SU-DHL-6 (cell line): ENCODE data around the gene FUS.
"Not testable (repeated sequence)": the region's sequence is repeated elsewhere in the genome, so short reads cannot be mapped to it uniquely, and the experiment has no call there.

Experiments
- H2AFZ ChIP-seq: fragments of 200-600 bp; sonication (generic); 2 replicates; pipeline ENCODE4 v1.6.1; 2014; ENCODE audit warnings: low read depth, mild to moderate bottlenecking, moderate library complexity, mixed read lengths, antibody characterized with exemption, low read length; ENCODE audit not compliant: severe bottlenecking
- H3F3A ChIP-seq: fragments of 200-600 bp; shearing (Covaris generic); 2 replicates; pipeline ENCODE4 v1.6.0; 2016; ENCODE audit warnings: antibody characterized with exemption, mild to moderate bottlenecking; ENCODE audit not compliant: insufficient read depth
- H3K27ac ChIP-seq: fragments of 200-600 bp; sonication (generic); 2 replicates; pipeline ENCODE4 v1.5.1; 2016; ENCODE audit warnings: low read depth, mild to moderate bottlenecking, low read length, moderate library complexity, mixed read lengths
- H3K27me3 ChIP-seq: fragments of 200-600 bp; sonication (generic), shearing (Covaris generic); 2 replicates; pipeline ENCODE4 v1.6.0; 2014; ENCODE audit warnings: mild to moderate bottlenecking, low read length
- H3K36me3 ChIP-seq: fragments of 200-600 bp; sonication (generic); 2 replicates; pipeline ENCODE4 v1.6.1; 2014; ENCODE audit warnings: mild to moderate bottlenecking, low read length, mixed read lengths
- H3K4me2 ChIP-seq: fragments of 300-600, 200-600 bp; shearing (Covaris generic), sonication (generic); 2 replicates; pipeline ENCODE4 v1.6.0; 2014; ENCODE audit warnings: low read length, low read depth, mild to moderate bottlenecking; ENCODE audit not compliant: poor library complexity, severe bottlenecking
- H3K4me3 ChIP-seq: fragments of 200-600 bp; sonication (generic); 2 replicates; pipeline ENCODE4 v1.5.1; 2014; ENCODE audit warnings: antibody characterized with exemption, low read length, mild to moderate bottlenecking, mixed read lengths; ENCODE audit not compliant: insufficient read depth, poor library complexity, severe bottlenecking
- H3K79me2 ChIP-seq: fragments of 200-600 bp; sonication (generic); 2 replicates; pipeline ENCODE4 v1.6.1; 2014; ENCODE audit warnings: mild to moderate bottlenecking, low read length, moderate library complexity; ENCODE audit not compliant: insufficient read depth
- H3K9ac ChIP-seq: fragments of 200-600 bp; sonication (generic); 2 replicates; pipeline ENCODE4 v1.7.0; 2014; ENCODE audit warnings: mild to moderate bottlenecking, low read length
- H3K9me2 ChIP-seq: fragments of 200-600 bp; sonication (generic); replicated peaks from 2 replicates; pipeline ENCODE4 v1.6.1; 2014; ENCODE audit warnings: low read length; ENCODE audit not compliant: insufficient read depth
- H3K9me3 ChIP-seq: fragments of 200-600 bp; sonication (generic); 2 replicates; pipeline ENCODE4 v1.6.1; 2014; ENCODE audit warnings: low read length, mixed read lengths; ENCODE audit not compliant: insufficient read depth
- H4K20me1 ChIP-seq: fragments of 200-600 bp; sonication (generic); 2 replicates; pipeline ENCODE4 v1.6.1; 2014; ENCODE audit warnings: low read depth, mild to moderate bottlenecking, antibody characterized with exemption, low read length, moderate library complexity, mixed read lengths
- CTCF ChIP-seq: fragments of 200-600 bp; sonication (generic); IDR thresholded peaks from one replicate; pipeline ENCODE4 v1.5.1; 2017; ENCODE audit warnings: antibody characterized with exemption, mild to moderate bottlenecking, low read length, moderate library complexity; ENCODE audit not compliant: insufficient read depth, poor library complexity, severe bottlenecking
- EZH2phosphoT487 ChIP-seq: fragments of 200-600 bp; sonication (generic), shearing (Covaris generic); conservative IDR thresholded peaks from 2 replicates; pipeline ENCODE4 v1.6.1; 2018; ENCODE audit warnings: mild to moderate bottlenecking, antibody characterized with exemption, low read length, moderate library complexity, mixed read lengths

Gene FUS

GRCh38 chr16:31192856-31193642 is 13.1 kb downstream of the FUS start:
- H4K20me1 ChIP-seq, result peaks cover 45% of the 10 kb centered on the region; the same call in 1 of the 2 replicates
- H3K9ac ChIP-seq, result no peak overlapping the region
- no peak overlapping the region for H3K4me2 ChIP-seq
- TF ChIP-seq CTCF (no peak), EZH2phosphoT487 (no peak)
- peaks cover 79% of the 10 kb centered on the region for H3F3A ChIP-seq
- peaks cover 60% of the 10 kb centered on the region for H3K36me3 ChIP-seq
- no peak overlapping the region for H3K4me3 ChIP-seq
- H3K9me3 ChIP-seq, result no peaks in the 10 kb centered on the region
- H3K9me2 ChIP-seq, result no peaks in the 10 kb centered on the region
- H3K27ac ChIP-seq, result no peak overlapping the region
- H3K27me3 ChIP-seq, result no peaks in the 10 kb centered on the region
- H3K79me2 ChIP-seq, result peaks cover 17% of the 10 kb centered on the region
- no peak overlapping the region for H2AFZ ChIP-seq

- peaks cover 37% of the 10 kb centered on the region; the same call in 1 of the 2 replicates for H4K20me1 ChIP-seq
- H3K9ac ChIP-seq, result no peak overlapping the region
- H3F3A ChIP-seq, result peaks cover 79% of the 10 kb centered on the region
Observed at GRCh38 chr16:31193874-31194273, 13.9 kb downstream of the FUS start.

GRCh38 chr16:31194898-31195297 is 15.0 kb downstream of the FUS start:
- peaks cover 31% of the 10 kb centered on the region; the same call in 1 of the 2 replicates for H4K20me1 ChIP-seq
- no peak overlapping the region for H3K4me3 ChIP-seq
- no peak overlapping the region for H3K9ac ChIP-seq
- no peak overlapping the region for H3K4me2 ChIP-seq
- H3K27ac ChIP-seq, result no peak overlapping the region
- H3K9me2 ChIP-seq, result no peaks in the 10 kb centered on the region
- H3K36me3 ChIP-seq, result peaks cover 42% of the 10 kb centered on the region
- H2AFZ ChIP-seq, result no peak overlapping the region
- H3K27me3 ChIP-seq, result no peaks in the 10 kb centered on the region
- no peaks in the 10 kb centered on the region for H3K9me3 ChIP-seq
- peaks cover 82% of the 10 kb centered on the region for H3F3A ChIP-seq
- peaks cover 5% of the 10 kb centered on the region; the same call in 1 of the 2 replicates for H3K79me2 ChIP-seq
- no peak for TF ChIP-seq CTCF
- TF ChIP-seq EZH2phosphoT487, result no peak

More at GRCh38 chr16:31193874-31194273, 13.9 kb downstream of the FUS start:
- no peak overlapping the region for H3K4me3 ChIP-seq
- H3K36me3 ChIP-seq, result peaks cover 52% of the 10 kb centered on the region
- TF ChIP-seq EZH2phosphoT487 (no peak), CTCF (no peak)
- no peaks in the 10 kb centered on the region for H3K27me3 ChIP-seq
- H3K4me2 ChIP-seq, result no peak overlapping the region
- H3K79me2 ChIP-seq, result peaks cover 9% of the 10 kb centered on the region
- no peak overlapping the region for H3K27ac ChIP-seq
- no peaks in the 10 kb centered on the region for H3K9me3 ChIP-seq
- H2AFZ ChIP-seq, result no peak overlapping the region
- no peaks in the 10 kb centered on the region for H3K9me2 ChIP-seq

GRCh38 chr16:31195861-31196260 is 15.9 kb downstream of the FUS start:
- H3K4me2 ChIP-seq, H3K9me2 ChIP-seq, H3K9me3 ChIP-seq, H3K27ac ChIP-seq, H3K9ac ChIP-seq, H2AFZ ChIP-seq, H3K27me3 ChIP-seq, H3K4me3 ChIP-seq, H3K79me2 ChIP-seq: not testable (repeated sequence)
- peaks cover 33% of the 10 kb centered on the region for H3K36me3 ChIP-seq
- peaks cover 22% of the 10 kb centered on the region; the same call in 1 of the 2 replicates for H4K20me1 ChIP-seq
- H3F3A ChIP-seq, result peaks cover 83% of the 10 kb centered on the region
